GM12873 (cell line): Measurements from ENCODE around the gene CCDC85C.

ENCODE experiments used
- TF ChIP-seq, protein P1 (sequence below): IDR thresholded peaks from 2 replicates; pipeline ENCODE4 v1.5.1; 2012; ENCODE audit warnings: low read depth, mild to moderate bottlenecking, moderate library complexity, low read length, control low read depth; ENCODE audit not compliant: insufficient read depth; ENCODE audit errors: missing control alignments

The CCDC85C gene

DNA sequence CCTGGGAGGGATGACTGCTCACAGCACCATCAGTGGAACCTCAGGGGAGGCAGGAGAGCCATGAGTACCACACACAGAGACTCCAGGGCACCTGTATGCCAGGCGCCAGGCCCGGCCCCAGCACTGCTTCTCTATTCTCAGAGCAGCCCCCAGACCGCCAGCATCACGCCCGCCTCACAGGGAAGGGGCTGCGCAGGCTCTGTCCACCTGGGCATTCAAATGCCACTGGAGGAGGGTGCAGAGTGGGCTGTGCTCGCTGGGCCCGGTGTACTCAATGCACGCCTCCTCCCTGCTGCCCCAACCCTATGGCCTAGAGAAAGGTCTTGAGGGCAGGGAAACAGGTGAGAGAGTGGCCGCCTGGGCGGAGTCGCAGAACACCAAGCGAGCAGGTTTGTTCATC, 43.6 kb downstream of the CCDC85C start:
- TF ChIP-seq, protein P1, sequence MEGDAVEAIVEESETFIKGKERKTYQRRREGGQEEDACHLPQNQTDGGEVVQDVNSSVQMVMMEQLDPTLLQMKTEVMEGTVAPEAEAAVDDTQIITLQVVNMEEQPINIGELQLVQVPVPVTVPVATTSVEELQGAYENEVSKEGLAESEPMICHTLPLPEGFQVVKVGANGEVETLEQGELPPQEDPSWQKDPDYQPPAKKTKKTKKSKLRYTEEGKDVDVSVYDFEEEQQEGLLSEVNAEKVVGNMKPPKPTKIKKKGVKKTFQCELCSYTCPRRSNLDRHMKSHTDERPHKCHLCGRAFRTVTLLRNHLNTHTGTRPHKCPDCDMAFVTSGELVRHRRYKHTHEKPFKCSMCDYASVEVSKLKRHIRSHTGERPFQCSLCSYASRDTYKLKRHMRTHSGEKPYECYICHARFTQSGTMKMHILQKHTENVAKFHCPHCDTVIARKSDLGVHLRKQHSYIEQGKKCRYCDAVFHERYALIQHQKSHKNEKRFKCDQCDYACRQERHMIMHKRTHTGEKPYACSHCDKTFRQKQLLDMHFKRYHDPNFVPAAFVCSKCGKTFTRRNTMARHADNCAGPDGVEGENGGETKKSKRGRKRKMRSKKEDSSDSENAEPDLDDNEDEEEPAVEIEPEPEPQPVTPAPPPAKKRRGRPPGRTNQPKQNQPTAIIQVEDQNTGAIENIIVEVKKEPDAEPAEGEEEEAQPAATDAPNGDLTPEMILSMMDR: no peak

DNA sequence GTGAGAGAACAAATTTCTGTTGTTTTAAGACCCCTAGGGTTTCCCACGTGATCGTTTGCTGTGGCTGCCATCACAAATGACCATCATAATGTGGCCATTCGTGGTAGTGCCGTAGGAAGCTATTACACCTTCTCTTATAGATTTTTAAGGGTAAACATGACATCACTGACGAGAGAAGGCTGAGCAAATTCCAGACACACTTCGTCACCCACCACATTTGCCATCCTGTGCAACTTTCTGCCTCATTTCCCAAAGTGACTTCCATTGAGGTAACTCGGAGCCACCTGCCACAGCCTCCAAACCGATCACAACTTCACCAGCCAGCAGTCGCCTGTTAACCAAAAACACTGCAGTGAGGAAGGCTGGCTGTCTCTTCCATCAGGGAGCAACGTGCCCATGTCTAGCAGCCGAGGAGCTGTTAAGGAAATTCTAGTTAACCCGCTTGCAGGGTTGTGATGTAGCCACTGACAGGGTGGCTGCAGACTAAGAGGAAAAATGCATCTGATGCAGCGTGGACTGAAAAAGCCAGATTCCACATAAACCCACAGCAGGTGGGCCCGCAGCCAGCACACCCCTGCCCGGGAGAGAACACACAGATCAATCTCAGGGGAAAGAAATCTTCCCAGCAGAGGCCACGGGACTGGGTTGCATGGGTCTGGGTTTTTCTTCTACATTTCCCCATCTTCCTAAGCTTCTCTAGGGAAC, 44.6 kb downstream of the CCDC85C start:
- TF ChIP-seq, protein P1: no peak

DNA sequence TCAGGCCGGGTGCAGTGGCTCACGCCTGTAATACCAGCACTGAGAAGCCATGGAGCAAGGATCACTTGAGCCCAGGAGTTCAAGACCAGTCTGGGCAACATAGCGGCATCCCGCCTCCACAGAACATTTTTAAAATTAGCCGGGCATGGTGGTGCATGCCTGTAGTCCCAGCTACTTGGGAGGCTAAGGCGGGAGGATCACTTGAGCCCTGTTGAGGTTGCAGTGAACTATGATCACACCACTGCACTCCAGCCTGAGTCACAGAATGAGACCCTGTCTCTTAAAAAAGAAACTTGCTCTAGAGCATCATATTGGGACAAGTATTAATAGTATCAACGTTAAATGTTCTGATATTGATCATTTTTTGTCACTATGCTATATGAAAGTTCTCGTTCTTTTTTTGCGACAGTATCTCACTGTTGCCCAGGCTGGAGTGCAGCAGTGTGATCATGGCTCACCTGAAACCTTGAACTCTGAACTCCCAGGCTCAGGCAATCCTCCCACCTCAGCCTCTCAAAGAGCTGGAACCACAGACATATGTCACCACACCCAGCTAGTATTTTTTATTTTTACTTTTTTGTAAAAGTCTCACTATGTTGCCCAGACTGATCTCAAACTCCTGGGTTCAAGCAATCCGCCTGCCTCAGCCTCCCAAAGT, 47.7 kb downstream of the CCDC85C start:
- TF ChIP-seq, protein P1: no peak

DNA sequence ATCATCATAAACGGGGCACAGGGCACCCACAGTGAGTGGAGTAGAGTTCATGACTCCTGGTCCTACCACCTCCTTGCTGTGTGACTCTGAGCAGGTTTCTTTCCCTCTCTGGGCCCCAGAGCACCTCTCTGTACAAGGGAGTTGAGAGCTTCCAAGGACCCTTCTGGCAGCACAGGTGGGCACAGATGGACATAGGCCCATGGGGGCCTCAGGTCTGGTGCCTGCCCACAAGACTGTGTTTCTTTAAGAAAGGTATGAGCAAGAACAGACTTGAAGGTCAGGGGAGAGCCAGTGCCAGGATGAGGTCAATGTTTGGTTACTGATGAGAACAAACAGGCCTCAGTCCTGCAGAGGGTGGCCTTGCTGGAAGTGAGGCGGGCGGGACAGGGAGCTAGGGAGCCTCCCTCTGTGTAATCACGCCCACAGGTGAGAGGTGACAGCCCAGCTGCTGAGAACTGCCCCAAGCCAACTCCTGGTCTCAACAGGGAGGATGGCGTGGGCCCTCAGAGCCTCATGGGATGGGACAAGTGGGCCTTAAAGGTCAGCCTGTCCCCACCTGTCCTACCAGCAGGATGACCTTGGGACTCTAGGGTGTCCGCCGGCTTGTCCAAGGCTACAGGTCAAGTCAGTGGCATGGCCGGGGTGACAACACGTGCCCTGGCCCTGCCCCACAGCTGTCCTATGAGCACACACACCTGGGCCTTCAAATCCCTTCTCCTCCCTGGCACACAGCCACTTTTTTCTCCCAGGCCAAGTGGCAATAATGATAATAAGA, 49.1 kb downstream of the CCDC85C start:
- TF ChIP-seq, protein P1: no peak

DNA sequence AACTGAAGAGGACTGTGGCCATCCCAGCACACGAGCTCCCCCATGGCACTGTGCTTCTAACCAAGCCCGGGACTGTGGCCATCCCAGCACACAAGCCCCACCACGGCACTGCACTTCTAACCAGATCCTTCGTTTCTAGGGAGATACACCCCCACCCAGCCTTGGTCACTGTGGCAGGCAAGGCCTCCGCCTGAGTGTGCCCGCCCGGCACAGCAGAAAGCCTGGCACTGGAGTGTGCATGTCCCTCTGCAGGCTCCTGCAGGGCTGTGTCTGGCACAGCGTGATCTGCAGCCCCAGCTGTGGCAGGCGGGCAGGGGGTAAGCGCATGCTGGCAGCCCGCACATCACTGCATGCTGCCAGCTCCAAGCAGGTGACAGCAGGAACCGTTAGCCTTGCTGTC, 49.8 kb downstream of the CCDC85C start:
- TF ChIP-seq, protein P1: no peak

DNA sequence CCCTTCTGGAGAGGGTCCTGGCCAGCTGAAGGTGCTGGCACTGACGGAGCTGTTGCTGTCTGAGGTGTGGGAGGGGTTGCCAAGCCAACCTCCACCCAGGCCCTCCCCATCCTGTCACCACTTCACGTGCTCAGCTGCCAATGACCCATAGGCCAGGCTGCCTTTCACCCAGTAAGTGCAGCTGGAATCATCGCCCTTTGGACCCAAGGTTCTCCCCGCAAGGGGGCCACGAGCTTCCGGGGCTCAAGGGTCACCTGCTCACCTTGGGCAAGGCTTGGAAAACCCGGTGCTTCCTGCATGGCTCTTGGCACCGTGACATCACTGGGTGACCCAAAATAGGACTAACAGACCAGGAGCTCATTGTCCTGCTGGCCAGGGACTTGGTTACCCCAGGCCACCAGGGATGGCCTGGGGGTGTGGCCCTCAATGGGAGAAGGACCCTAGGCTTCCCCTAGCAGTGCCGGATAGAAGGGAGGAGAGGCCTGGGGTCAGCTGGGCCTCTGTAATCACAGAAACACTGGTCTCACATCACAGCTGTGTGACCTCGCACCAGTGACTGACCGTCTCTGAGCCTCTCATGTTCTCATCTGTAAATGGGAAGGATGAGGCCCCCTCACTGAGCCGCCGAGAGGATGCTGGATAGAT, 51.3 kb downstream of the CCDC85C start:
- TF ChIP-seq, protein P1: no peak
